ENCODE data around the gene SPRR5. TPM values are rescaled to one million over a fixed set of nuclear protein-coding genes. Genes with fewer than 3 reads are reported as not detected.

The SPRR5 gene
- total RNA-seq, 1 experiment from 2014 or later = not detected

- Mint-ChIP-seq H3K27ac (ENCODE audit: unreplicated experiment) (no peak overlapping the region), H3K9me3 (ENCODE audit: unreplicated experiment) (no peaks in the 10 kb centered on the region), H3K4me3 (ENCODE audit: unreplicated experiment) (no peak overlapping the region), H3K27me3 (ENCODE audit: insufficient read depth, unreplicated experiment) (peaks cover 22% of the 10 kb centered on the region), H3K4me1 (ENCODE audit: low read depth, unreplicated experiment) (no peaks in the 10 kb centered on the region), H3K36me3 (ENCODE audit: insufficient read depth, unreplicated experiment) (no peaks in the 10 kb centered on the region)
- no TSS peak for BruUV-seq (replicated peaks)
- ChIA-PET POLR2A (no interaction called here), CTCF (no interaction called here)
- Histone ChIP-seq H3K4me3 (ENCODE audit: low read depth, low read length) (no peak overlapping the region), H3K4me1 (no peaks in the 10 kb centered on the region), H3K27me3 (replicated peaks; ENCODE audit: control insufficient read depth, insufficient read depth, low read length) (no peaks in the 10 kb centered on the region), H3K36me3 (ENCODE audit: control insufficient read depth, insufficient read depth, low read length) (no peaks in the 10 kb centered on the region), H3K9me3 (no peaks in the 10 kb centered on the region)
- intact Hi-C loops (cut with micrococcal nuclease; ENCODE audit: unreplicated experiment) = no loop called here
- no peak for TF ChIP-seq CTCF (IDR thresholded peaks at IDR 0.05; ENCODE audit: insufficient read depth in 1 of 2, low read depth in 1 of 2, low read length in 1 of 2, severe bottlenecking in 1 of 2, unreplicated experiment in 1 of 2)
- no peak for DNase-seq
Observed at GRCh38 chr1:152912471-152912870, 34.5 kb upstream of the SPRR5 start.

- DNase-seq = no peak
- CTCF ChIA-PET = no interaction called here
- H3K4me1 Mint-ChIP-seq (ENCODE audit: low read depth, unreplicated experiment) = no peaks in the 10 kb centered on the region
Observed at GRCh38 chr1:152912900-152913299, 34.1 kb upstream of the SPRR5 start.

DNA sequence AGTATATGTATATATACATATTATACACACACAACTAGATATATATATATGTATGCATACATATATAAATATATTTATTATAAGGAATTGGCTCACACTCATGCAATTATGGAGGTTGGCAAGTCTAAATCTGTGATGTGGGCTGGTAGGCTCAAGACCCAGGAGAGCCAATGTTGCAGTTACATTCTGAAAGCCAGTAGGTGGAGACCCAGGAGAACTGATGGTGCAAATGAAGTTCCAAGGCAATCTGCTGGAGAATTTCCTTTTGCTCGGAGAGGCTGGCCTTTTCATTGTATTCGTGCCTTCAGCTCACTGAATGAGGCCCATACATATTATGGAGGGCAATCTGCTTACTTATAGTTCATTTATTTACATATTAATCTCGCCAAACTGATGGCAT lies 29.2 kb upstream of the SPRR5 start:
- Mint-ChIP-seq H3K4me1 (ENCODE audit: low read depth, unreplicated experiment) (no peaks in the 10 kb centered on the region), H3K27ac (ENCODE audit: unreplicated experiment) (no peak overlapping the region), H3K9me3 (ENCODE audit: unreplicated experiment) (no peaks in the 10 kb centered on the region), H3K36me3 (ENCODE audit: insufficient read depth, unreplicated experiment) (no peaks in the 10 kb centered on the region), H3K27me3 (ENCODE audit: insufficient read depth, unreplicated experiment) (peaks cover 26% of the 10 kb centered on the region), H3K4me3 (ENCODE audit: unreplicated experiment) (no peak overlapping the region)
- no peaks in the 10 kb centered on the region for H3K9me3 ChIP-seq
- peak; percentile 27 to 53 for TF ChIP-seq CTCF (IDR thresholded peaks at IDR 0.05; ENCODE audit: insufficient read depth in 1 of 2, low read depth in 1 of 2, low read length in 1 of 2, severe bottlenecking in 1 of 2, unreplicated experiment in 1 of 2)
- intact Hi-C loops (cut with micrococcal nuclease; ENCODE audit: unreplicated experiment) = loop anchor here (1.0 kb wide), 2 partner anchors 275 to 306 kb away; no protein-coding TSS in a partner anchor
- H3K4me3 ChIP-seq (ENCODE audit: low read depth, low read length) = no peak overlapping the region
- POLR2A ChIA-PET = no interaction called here
- no peaks in the 10 kb centered on the region for H3K36me3 ChIP-seq (ENCODE audit: control insufficient read depth, insufficient read depth, low read length)
- no peaks in the 10 kb centered on the region for H3K27me3 ChIP-seq (replicated peaks; ENCODE audit: control insufficient read depth, insufficient read depth, low read length)
- peak in 1 of 2 experiments; percentile 23 for DNase-seq
- no peaks in the 10 kb centered on the region for H3K4me1 ChIP-seq
- CTCF ChIA-PET = interaction anchor here (0.8 to 1.5 kb wide), 2 partner anchors 275 to 360 kb away, joined by 3 to 10 read pairs; no protein-coding TSS in a partner anchor
- BruUV-seq (replicated peaks) = no TSS peak

More at GRCh38 chr1:152912900-152913299, 34.1 kb upstream of the SPRR5 start:
- Histone ChIP-seq H3K4me3 (ENCODE audit: low read depth, low read length) (no peak overlapping the region), H3K9me3 (no peaks in the 10 kb centered on the region), H3K27me3 (replicated peaks; ENCODE audit: control insufficient read depth, insufficient read depth, low read length) (no peaks in the 10 kb centered on the region), H3K36me3 (ENCODE audit: control insufficient read depth, insufficient read depth, low read length) (no peaks in the 10 kb centered on the region), H3K4me1 (no peaks in the 10 kb centered on the region)
- BruUV-seq (replicated peaks) = no TSS peak
- intact Hi-C loops (cut with micrococcal nuclease; ENCODE audit: unreplicated experiment) = no loop called here
- no peak overlapping the region for H3K4me3 Mint-ChIP-seq (ENCODE audit: unreplicated experiment)
- no peaks in the 10 kb centered on the region for H3K36me3 Mint-ChIP-seq (ENCODE audit: insufficient read depth, unreplicated experiment)
- H3K27ac Mint-ChIP-seq (ENCODE audit: unreplicated experiment) = no peak overlapping the region
- peaks cover 22% of the 10 kb centered on the region for H3K27me3 Mint-ChIP-seq (ENCODE audit: insufficient read depth, unreplicated experiment)
- POLR2A ChIA-PET = no interaction called here
- TF ChIP-seq CTCF (IDR thresholded peaks at IDR 0.05; ENCODE audit: insufficient read depth in 1 of 2, low read depth in 1 of 2, low read length in 1 of 2, severe bottlenecking in 1 of 2, unreplicated experiment in 1 of 2) = no peak
- H3K9me3 Mint-ChIP-seq (ENCODE audit: unreplicated experiment) = no peaks in the 10 kb centered on the region

Data from Caco-2 (cell line).